ENCODE results near the gene CDH23. TPM values are rescaled to one million over a fixed set of nuclear protein-coding genes. Genes with fewer than 3 reads are reported as not detected.

CDH23 gene
- total and polyA plus RNA-seq, 9 of the 15 experiments (the other 6 are each of a cell fraction or from before 2014, with no cell fraction given): 0.18 to 1.2 (median 0.47) TPM

GRCh38 chr10:71632896-71633600 lies 236.3 kb downstream of the CDH23 start (continued):
- TF ChIP-seq, protein P1, sequence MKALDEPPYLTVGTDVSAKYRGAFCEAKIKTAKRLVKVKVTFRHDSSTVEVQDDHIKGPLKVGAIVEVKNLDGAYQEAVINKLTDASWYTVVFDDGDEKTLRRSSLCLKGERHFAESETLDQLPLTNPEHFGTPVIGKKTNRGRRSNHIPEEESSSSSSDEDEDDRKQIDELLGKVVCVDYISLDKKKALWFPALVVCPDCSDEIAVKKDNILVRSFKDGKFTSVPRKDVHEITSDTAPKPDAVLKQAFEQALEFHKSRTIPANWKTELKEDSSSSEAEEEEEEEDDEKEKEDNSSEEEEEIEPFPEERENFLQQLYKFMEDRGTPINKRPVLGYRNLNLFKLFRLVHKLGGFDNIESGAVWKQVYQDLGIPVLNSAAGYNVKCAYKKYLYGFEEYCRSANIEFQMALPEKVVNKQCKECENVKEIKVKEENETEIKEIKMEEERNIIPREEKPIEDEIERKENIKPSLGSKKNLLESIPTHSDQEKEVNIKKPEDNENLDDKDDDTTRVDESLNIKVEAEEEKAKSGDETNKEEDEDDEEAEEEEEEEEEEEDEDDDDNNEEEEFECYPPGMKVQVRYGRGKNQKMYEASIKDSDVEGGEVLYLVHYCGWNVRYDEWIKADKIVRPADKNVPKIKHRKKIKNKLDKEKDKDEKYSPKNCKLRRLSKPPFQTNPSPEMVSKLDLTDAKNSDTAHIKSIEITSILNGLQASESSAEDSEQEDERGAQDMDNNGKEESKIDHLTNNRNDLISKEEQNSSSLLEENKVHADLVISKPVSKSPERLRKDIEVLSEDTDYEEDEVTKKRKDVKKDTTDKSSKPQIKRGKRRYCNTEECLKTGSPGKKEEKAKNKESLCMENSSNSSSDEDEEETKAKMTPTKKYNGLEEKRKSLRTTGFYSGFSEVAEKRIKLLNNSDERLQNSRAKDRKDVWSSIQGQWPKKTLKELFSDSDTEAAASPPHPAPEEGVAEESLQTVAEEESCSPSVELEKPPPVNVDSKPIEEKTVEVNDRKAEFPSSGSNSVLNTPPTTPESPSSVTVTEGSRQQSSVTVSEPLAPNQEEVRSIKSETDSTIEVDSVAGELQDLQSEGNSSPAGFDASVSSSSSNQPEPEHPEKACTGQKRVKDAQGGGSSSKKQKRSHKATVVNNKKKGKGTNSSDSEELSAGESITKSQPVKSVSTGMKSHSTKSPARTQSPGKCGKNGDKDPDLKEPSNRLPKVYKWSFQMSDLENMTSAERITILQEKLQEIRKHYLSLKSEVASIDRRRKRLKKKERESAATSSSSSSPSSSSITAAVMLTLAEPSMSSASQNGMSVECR (CRISPR knock-in tag; IDR thresholded peaks at IDR 0.05): no peak
- TF ChIP-seq NCOA2 (IDR thresholded peaks at IDR 0.05; ENCODE audit: partially characterized antibody in 2 of 2) (no peak), TCF7L2 (IDR thresholded peaks at IDR 0.05; ENCODE audit: low read depth, low read length) (no peak), RNF219 (CRISPR knock-in tag; IDR thresholded peaks at IDR 0.05) (no peak), MTF1 (CRISPR knock-in tag; IDR thresholded peaks at IDR 0.05; ENCODE audit: borderline replicate concordance) (no peak), ZNF232 (CRISPR knock-in tag; IDR thresholded peaks at IDR 0.05) (no peak), ZNF707 (CRISPR knock-in tag; conservative IDR thresholded peaks at IDR 0.05) (no peak), ZNF239 (CRISPR knock-in tag; IDR thresholded peaks at IDR 0.05) (no peak), E2F5 (CRISPR knock-in tag; IDR thresholded peaks at IDR 0.05) (no peak), SETDB1 (IDR thresholded peaks at IDR 0.05; ENCODE audit: low read length) (no peak), ZNF274 (IDR thresholded peaks at IDR 0.05; ENCODE audit: borderline replicate concordance, low read depth, low read length) (no peak), POU5F1 (IDR thresholded peaks at IDR 0.05; ENCODE audit: borderline replicate concordance, low read depth, low read length, partially characterized antibody) (no peak), ETS1 (conservative IDR thresholded peaks at IDR 0.05; ENCODE audit: control insufficient read depth, low read depth, low read length) (no peak), HDAC6 (IDR thresholded peaks at IDR 0.05; ENCODE audit: low read depth, low read length) (no peak), ZNF253 (CRISPR knock-in tag; conservative IDR thresholded peaks at IDR 0.05) (no peak), PCBP2 (IDR thresholded peaks at IDR 0.05; ENCODE audit: low read depth, low read length, poor library complexity, severe bottlenecking) (no peak)
- TF ChIP-seq, protein P2, sequence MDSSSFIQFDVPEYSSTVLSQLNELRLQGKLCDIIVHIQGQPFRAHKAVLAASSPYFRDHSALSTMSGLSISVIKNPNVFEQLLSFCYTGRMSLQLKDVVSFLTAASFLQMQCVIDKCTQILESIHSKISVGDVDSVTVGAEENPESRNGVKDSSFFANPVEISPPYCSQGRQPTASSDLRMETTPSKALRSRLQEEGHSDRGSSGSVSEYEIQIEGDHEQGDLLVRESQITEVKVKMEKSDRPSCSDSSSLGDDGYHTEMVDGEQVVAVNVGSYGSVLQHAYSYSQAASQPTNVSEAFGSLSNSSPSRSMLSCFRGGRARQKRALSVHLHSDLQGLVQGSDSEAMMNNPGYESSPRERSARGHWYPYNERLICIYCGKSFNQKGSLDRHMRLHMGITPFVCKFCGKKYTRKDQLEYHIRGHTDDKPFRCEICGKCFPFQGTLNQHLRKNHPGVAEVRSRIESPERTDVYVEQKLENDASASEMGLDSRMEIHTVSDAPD (CRISPR knock-in tag; IDR thresholded peaks at IDR 0.05): no peak
